ENCODE data around the gene ZNF664. TPM values are rescaled to one million over a fixed set of nuclear protein-coding genes. Genes with fewer than 3 reads are reported as not detected.

Gene ZNF664
- total and polyA plus RNA-seq, 10 of the 15 experiments (the other 5 are each of a cell fraction or from before 2014, with no cell fraction given), result 1.8 to 65.6 (median 30.8) TPM

DNA sequence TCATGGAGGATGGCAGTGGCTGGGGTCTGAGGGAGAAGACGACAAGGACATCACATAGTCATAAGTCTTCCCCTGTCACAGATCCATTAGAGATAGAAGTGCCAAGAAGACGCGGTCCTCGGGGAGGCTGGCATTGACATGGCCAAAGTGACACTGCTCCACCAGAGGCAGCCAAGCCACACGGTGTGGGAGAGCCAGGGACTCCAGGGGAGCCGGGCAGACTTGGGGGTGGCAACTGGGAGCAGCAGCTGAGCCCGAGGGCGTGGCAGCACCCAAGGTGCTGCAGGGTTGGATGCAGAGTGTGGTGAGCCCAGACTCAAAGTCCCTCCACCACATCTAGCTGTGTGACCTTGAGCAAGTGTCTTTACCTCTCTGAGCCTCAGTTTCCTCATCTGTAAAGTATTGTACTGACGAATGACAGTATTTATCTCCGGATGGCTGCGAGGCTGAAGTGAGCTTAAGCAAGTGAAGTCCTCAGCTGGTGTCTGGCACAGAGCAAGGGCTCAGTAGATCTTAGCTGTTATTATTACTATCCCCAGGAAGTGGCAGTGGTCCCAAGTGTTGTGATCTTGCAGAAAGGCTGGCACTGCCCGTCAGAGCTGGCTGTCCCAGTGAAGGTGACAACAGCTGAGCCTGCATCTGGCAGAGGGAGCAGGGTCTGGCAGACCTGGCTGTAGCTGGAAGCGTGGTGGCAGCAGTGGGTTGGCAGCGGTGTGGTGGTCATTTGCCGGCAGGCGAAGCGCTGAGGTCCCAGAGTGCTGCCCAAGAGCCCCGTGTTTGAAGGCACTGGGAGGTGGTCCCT, 54.9 kb downstream of the ZNF664 start:
- 66% methylated on average over 18 of the region's 18 CpGs for WGBS (ENCODE audit: insufficient coverage, insufficient replicate concordance, low lambda C conversion rate, missing lambda C conversion rate)
- Histone ChIP-seq H3K4me3 (no peak overlapping the region), H3K4me2 (ENCODE audit: control insufficient read depth, insufficient read depth) (no peak overlapping the region), H3K36me3 (ENCODE audit: control insufficient read depth in 2 of 2, insufficient read depth in 2 of 2, low read length in 1 of 2) (no peaks in the 10 kb centered on the region), H3K79me2 (ENCODE audit: control insufficient read depth, insufficient read depth, low read length) (no peaks in the 10 kb centered on the region), H3K27ac (ENCODE audit: control insufficient read depth, insufficient read depth) (no peak overlapping the region), H3K4me1 (ENCODE audit: control insufficient read depth, insufficient read depth, low read length) (no peaks in the 10 kb centered on the region), H3K9ac (ENCODE audit: control insufficient read depth, insufficient read depth, low read length) (no peak overlapping the region), H2AFZ (ENCODE audit: control insufficient read depth, low read depth, low read length) (no peak overlapping the region), H4K20me1 (ENCODE audit: control insufficient read depth, insufficient read depth) (no peaks in the 10 kb centered on the region), H3K9me3 (replicated peaks; ENCODE audit: control insufficient read depth, insufficient read depth, low read length) (no peaks in the 10 kb centered on the region), H3K27me3 (replicated peaks in 1 of 2; ENCODE audit: control insufficient read depth in 2 of 2, insufficient read depth in 2 of 2, low read length in 1 of 2) (no peaks in the 10 kb centered on the region)
- ChIA-PET POLR2A (no interaction called here), SMC1A (ENCODE audit: uncharacterized antibody, unreplicated experiment) (no interaction called here), CTCF (no interaction called here), RAD21 (ENCODE audit: unreplicated experiment) (no interaction called here)
- BruUV-seq (replicated peaks), result no TSS peak
- intact Hi-C loops (cut with micrococcal nuclease; ENCODE audit: unreplicated experiment), result no loop called here
- in situ Hi-C loops (cut with MboI), result no loop called here
- FAIRE-seq (no peak), DNase-seq (ENCODE audit: low read depth, low spot score) (no peak), ATAC-seq (no peak)
- TF ChIP-seq, protein P1, sequence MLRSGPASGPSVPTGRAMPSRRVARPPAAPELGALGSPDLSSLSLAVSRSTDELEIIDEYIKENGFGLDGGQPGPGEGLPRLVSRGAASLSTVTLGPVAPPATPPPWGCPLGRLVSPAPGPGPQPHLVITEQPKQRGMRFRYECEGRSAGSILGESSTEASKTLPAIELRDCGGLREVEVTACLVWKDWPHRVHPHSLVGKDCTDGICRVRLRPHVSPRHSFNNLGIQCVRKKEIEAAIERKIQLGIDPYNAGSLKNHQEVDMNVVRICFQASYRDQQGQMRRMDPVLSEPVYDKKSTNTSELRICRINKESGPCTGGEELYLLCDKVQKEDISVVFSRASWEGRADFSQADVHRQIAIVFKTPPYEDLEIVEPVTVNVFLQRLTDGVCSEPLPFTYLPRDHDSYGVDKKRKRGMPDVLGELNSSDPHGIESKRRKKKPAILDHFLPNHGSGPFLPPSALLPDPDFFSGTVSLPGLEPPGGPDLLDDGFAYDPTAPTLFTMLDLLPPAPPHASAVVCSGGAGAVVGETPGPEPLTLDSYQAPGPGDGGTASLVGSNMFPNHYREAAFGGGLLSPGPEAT (IDR thresholded peaks at IDR 0.05; ENCODE audit: low read depth), result no peak
- TF ChIP-seq, protein P2, sequence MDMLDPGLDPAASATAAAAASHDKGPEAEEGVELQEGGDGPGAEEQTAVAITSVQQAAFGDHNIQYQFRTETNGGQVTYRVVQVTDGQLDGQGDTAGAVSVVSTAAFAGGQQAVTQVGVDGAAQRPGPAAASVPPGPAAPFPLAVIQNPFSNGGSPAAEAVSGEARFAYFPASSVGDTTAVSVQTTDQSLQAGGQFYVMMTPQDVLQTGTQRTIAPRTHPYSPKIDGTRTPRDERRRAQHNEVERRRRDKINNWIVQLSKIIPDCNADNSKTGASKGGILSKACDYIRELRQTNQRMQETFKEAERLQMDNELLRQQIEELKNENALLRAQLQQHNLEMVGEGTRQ (IDR thresholded peaks at IDR 0.05; ENCODE audit: borderline replicate concordance, low read depth, low read length), result no peak
- no peak for TF ChIP-seq SUZ12 (IDR thresholded peaks at IDR 0.05; ENCODE audit: unreplicated experiment)
- no peak for TF ChIP-seq NRF1 (conservative IDR thresholded peaks at IDR 0.05; ENCODE audit: low read depth, low read length)
- no peak for TF ChIP-seq EGR1 (IDR thresholded peaks at IDR 0.05; ENCODE audit: borderline replicate concordance in 1 of 2, low read depth in 2 of 2, low read length in 2 of 2)
- TF ChIP-seq, protein P3, sequence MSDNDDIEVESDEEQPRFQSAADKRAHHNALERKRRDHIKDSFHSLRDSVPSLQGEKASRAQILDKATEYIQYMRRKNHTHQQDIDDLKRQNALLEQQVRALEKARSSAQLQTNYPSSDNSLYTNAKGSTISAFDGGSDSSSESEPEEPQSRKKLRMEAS (IDR thresholded peaks at IDR 0.05; ENCODE audit: low read depth, low read length), result no peak
- TF ChIP-seq SREBF1 (IDR thresholded peaks at IDR 0.05; ENCODE audit: low read length), result no peak
- TF ChIP-seq, protein P4, sequence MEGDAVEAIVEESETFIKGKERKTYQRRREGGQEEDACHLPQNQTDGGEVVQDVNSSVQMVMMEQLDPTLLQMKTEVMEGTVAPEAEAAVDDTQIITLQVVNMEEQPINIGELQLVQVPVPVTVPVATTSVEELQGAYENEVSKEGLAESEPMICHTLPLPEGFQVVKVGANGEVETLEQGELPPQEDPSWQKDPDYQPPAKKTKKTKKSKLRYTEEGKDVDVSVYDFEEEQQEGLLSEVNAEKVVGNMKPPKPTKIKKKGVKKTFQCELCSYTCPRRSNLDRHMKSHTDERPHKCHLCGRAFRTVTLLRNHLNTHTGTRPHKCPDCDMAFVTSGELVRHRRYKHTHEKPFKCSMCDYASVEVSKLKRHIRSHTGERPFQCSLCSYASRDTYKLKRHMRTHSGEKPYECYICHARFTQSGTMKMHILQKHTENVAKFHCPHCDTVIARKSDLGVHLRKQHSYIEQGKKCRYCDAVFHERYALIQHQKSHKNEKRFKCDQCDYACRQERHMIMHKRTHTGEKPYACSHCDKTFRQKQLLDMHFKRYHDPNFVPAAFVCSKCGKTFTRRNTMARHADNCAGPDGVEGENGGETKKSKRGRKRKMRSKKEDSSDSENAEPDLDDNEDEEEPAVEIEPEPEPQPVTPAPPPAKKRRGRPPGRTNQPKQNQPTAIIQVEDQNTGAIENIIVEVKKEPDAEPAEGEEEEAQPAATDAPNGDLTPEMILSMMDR (IDR thresholded peaks at IDR 0.05 in 2 of 3, conservative IDR thresholded peaks at IDR 0.05 in 1 of 3; ENCODE audit: control insufficient read depth in 2 of 3, extremely low read depth in 1 of 3, insufficient read depth in 1 of 3, low read depth in 3 of 3, low read length in 3 of 3), result no peak
- TF ChIP-seq POLR2AphosphoS2 (IDR thresholded peaks at IDR 0.05; ENCODE audit: low read depth, low read length), result no peak

All from GM12878 (cell line).